Right kidney (tissue), 1 donor: Measurements from ENCODE around the gene RNU6-9.

ENCODE experiments used
- DNase-seq: peaks from one replicate; pipeline ENCODE4 v3.0.0-alpha.2; 2016

RNU6-9 gene

GRCh38 chr19:936175-936546, 42.9 kb downstream of the RNU6-9 start:
- DNase-seq, result no peak

GRCh38 chr19:937259-937694, 44.0 kb downstream of the RNU6-9 start:
- DNase-seq, result no peak

DNA sequence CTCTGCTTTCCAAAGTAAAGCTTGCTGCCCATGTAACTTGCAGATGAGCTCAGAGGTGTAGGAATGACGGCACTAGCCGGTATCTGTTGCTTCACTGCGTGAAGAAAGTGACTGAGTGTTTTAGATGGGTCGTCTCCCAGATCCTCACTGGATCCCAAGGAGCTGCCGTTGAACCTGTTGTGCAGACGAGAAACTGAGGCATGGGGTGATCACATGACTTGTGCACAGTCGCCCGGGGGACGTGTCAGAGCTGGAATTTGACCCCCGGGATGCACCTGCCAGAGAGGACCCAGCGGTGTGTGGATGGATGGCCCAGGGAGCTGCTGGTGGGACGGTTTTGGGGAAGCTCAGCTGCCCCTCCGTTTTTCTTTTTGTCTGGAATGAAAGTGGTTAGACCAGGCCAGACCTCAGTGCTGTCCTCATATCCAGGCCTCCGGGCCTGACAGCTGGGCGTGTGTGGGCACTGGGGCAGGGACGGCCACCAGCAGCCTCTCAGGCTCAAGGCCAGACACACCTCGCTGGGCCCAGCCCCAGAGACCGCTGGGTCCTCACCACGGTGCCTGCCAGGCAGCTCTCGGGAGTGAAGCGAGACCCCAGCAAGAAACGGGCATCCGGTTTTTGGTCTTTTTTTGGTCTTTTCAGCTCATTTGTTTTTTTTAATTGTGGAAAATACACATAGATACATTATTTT, 45.1 kb downstream of the RNU6-9 start:
- DNase-seq, result no peak

- DNase-seq, result no peak
Measured at GRCh38 chr19:939439-939838, 46.2 kb downstream of the RNU6-9 start.

GRCh38 chr19:939922-940321, 46.6 kb downstream of the RNU6-9 start:
- DNase-seq, result no peak

DNA sequence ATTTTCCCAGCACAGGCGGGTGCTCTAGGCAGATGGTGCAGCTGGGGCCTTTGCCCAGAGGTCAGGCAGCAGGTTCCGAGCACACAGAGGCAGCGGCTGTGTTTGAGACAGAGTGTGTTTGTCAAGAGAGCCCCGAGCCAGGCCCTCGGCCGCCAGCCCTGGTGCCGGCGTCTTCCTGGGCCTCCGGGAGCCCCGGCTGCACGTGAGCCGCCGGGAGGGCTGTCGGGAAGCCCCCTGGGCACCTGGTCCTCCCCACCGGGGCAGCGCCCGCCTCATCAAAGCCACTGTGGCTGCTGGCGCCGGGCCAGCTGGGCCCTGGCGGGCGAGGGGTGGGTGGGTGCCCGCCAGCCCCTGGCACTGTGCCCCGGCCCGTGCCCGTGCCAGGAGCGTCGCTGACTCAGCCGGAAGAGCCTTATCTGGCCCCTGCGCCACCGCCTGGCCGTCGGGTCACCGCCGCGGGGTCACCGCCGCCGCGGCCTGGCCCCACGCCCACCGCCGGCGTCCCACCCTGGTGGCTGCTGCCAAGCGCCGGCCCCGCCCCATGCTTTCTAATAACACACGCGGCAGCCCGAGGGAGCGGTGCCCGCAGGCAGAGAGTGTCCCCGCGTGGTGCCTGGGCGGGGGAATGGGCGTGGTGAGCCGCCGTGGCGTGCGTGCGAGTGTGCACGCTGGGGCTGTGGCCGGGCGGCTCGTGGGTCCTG, 47.5 kb downstream of the RNU6-9 start:
- no peak for DNase-seq

DNA sequence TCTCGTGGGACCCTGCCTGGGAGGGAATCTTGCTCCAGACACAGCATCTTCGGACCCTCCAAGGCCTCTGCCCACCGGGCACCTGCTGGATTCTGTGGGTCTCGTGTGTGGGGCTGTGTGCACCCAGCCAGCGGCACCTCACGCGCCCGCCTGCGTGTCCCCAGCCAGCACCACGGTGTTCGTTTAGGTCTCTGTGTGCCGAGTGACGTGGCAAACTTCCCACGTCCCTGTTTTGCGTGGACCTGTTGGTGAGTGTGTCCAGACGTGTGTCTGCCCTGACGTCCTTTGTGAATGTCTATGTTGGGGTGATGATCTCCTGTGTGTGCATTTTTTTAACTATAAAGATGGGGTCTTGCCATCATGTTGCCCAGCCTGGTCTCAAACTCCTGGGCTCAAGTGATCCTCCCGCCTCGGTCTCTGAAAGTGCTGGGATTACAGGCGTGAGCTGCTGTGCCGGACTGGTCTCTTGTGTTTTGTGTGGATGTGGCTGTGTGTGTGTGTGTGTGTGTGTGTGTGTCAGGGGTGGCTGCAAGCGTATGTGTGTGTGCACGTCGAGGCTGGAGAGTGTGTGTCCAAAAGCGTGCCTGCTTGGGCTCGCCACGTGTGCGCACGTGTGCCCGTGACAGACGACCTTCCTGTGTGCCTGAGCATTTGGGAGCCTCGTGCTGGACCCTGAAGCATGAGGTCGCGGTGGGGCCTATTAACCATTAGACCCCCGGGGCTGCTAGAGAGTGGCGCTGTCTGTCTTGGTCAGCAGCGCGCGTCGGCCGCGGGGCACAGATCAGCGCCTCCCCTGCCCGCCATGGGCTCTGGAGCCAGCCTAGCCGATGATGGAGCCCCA, 48.2 kb downstream of the RNU6-9 start:
- no peak for DNase-seq

DNA sequence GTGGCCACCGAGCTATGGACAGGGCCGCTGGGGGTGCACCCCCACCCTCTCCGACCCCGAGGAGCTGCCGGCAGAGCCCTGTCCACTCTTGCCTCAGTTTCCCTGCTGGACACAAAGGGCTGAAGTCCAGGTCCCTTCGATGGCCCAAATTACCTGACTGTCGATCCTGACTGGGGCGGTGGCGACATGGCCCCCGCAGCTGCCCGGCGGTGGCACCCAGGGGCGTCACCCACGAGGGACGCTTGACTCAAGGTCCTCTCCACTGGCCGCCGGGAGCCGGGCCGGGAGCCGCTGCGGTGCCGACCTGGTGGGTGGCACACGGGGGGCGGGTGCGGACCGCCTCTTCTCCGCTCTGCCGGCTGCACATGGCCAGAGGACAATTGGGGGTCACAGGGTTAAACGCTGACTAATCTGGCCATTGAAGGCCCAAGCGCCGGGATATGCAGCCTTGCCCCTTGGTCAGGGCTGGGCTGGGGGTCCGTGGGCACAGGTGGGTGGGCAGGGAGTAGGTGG, 48.9 kb downstream of the RNU6-9 start:
- DNase-seq, result no peak
